ENCODE measurements around the gene CCDC110.

CCDC110 gene

DNA sequence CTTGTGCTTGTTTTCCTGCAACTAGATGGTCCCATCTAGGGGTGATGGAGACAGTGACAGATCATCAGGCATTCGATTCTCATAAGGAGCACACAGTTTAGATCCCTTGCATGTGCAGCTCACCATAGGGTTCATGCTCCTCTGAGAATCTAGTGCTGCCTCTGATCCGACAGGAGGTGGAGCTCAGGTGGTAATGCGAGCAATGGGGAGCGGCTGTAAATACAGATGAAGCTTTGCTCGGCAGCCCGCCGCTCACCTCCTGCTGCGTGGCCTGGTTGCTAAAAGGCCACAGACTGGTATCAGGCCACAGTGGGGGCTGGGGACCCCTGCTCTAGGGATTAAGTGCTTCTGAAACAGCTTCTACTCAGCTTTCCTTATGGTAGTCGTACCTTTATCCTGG, 28.5 kb upstream of the CCDC110 start:
- DNase-seq (ENCODE audit: extremely low read depth, low read depth), result no peak
- TF ChIP-seq, protein P1, sequence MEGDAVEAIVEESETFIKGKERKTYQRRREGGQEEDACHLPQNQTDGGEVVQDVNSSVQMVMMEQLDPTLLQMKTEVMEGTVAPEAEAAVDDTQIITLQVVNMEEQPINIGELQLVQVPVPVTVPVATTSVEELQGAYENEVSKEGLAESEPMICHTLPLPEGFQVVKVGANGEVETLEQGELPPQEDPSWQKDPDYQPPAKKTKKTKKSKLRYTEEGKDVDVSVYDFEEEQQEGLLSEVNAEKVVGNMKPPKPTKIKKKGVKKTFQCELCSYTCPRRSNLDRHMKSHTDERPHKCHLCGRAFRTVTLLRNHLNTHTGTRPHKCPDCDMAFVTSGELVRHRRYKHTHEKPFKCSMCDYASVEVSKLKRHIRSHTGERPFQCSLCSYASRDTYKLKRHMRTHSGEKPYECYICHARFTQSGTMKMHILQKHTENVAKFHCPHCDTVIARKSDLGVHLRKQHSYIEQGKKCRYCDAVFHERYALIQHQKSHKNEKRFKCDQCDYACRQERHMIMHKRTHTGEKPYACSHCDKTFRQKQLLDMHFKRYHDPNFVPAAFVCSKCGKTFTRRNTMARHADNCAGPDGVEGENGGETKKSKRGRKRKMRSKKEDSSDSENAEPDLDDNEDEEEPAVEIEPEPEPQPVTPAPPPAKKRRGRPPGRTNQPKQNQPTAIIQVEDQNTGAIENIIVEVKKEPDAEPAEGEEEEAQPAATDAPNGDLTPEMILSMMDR (IDR thresholded peaks at IDR 0.05; ENCODE audit: low read depth, low read length), result no peak

DNA sequence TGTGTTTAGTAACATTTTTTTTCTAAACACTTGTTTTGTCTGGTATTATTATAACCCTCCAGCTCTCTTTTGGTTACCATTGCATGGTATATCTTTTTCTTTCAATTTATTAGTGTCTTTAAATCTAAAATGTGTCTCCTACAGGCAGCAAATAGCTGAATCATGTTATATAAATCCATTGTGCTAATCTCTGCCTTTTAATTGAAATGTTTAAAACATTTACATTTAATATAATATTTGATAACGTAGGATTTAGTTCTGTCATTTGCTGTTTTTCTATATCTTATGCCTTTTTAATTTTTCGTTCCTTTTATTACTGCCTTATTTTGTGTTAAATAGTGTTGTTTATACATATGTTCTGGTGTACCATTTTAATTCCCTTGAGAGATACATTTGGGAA, 17.1 kb upstream of the CCDC110 start:
- DNase-seq (ENCODE audit: extremely low read depth, low read depth), result no peak
- TF ChIP-seq, protein P1 (IDR thresholded peaks at IDR 0.05; ENCODE audit: low read depth, low read length), result no peak

DNA sequence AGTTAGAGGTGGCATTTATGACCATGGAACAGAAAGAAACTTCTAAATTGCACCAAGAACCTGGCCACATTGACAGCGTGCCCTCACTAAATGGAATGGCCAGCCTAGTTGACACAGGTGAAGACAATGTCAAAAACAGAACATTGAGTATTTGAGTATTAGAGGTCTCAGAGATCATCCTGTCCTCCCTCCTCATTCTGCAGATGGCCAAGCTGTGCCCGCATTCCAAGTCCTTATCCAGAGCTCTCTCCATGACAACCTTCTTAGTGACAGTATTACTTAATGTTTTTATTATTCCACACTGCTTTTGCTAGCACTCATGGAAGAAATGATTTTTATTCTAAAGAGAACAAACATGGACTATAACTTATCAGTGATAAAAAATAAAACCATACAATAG, 9.9 kb upstream of the CCDC110 start:
- DNase-seq (ENCODE audit: extremely low read depth, low read depth), result no peak
- TF ChIP-seq, protein P1 (IDR thresholded peaks at IDR 0.05; ENCODE audit: low read depth, low read length), result no peak

DNA sequence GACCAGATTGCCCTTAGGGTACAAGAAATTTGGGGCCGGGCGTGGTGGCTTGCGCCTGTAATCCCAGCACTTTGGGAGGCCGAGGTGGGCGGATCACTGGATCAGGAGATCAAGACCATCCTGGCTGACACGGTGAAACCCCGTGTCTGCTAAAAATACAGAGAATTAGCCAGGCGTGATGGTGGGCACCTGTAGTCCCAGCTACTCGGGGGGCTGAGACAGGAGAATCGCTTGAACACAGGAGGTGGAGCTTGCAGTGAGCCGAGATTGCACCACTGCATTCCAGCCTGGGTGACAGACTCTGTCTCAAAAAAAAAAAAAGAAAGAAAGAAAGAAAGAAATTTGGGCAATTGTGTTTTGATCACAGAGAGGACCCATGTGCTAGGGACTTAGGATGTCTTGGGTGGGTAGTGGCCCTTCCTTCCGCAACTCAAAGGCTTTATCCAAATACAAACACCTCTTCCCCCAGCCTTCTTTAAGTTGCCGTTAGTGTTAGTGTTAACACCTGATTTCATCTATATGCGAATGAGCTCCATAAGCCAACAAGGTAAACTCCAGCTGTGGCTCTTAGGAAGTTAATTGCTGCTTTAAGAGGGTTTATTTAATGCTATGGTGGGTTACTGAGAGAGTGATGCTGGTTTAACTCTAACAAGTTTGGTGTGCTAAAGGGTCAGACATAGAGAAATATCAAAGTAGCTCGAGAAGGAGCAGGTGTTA, 8.6 kb upstream of the CCDC110 start:
- no peak for DNase-seq (ENCODE audit: extremely low read depth, low read depth)

DNA sequence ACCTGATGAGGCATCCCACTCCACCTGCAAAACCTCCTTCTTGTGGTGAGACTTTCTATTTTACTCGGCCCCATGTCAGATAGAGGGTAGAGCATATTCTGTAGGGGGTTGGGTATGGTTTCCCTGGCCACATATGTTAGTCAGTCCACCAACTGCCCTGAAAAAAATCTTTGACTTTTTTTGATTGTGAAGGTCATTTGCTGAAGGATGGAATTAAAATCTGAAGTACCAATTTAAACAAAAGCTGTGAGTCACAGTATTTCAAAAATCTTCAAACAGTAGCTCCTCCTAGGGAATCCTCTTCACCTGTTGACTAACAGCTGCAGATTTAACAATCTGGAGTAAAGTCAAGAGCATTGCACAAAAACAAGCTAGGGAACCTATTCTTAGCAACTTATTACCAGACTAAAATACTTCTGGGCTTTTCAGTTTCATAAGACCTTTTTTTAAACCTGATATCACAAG, 8.0 kb upstream of the CCDC110 start:
- no peak for DNase-seq (ENCODE audit: extremely low read depth, low read depth)
- TF ChIP-seq, protein P1 (IDR thresholded peaks at IDR 0.05; ENCODE audit: low read depth, low read length), result no peak

More for the DNA sequence above, 8.6 kb upstream of the CCDC110 start:
- TF ChIP-seq, protein P1 (IDR thresholded peaks at IDR 0.05; ENCODE audit: low read depth, low read length), result no peak

DNA sequence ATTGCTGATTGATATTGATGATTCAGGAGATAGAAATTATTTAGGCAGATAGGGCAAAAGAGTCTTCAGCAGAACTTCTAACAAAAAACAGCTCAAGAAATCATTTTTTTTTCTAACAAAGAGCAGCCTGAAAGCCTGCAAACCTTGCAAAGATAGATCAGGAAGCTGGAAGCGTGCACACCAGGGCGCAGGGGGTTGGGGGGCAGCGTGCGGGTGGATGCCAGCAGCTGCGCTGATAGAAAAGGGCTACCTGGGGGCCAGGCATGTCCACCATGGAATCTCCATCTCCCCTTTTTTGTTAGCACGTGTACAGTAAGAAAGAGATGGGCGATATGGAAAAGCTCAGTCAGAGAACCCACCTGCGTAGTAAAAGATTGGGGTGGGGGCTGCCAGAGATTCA, 1.7 kb upstream of the CCDC110 start:
- no peak for DNase-seq (ENCODE audit: extremely low read depth, low read depth)
- TF ChIP-seq, protein P1 (IDR thresholded peaks at IDR 0.05; ENCODE audit: low read depth, low read length), result no peak

DNA sequence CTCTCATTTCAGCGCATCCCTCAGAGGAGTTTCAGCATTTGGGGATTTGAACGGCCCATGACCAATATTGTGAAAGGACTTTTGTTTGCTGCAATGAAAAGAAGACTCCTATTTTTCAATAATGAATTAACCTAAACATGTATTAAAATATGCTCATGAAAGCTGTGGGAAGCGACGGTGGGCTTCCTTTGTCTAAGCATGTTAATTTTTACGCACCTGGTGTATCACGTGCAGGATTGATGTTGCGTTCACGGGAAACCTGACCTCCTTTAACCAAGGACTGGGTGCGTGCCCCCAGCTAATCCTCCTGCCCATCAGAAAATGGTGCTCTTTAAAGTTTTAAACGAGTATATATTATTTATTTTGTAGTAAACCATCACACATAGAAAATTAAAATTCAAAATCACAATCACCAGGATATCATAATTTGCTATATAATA, 590 bp upstream of the CCDC110 start:
- TF ChIP-seq, protein P1 (IDR thresholded peaks at IDR 0.05; ENCODE audit: low read depth, low read length), result no peak
- no peak for DNase-seq (ENCODE audit: extremely low read depth, low read depth)
